Thoracic aorta (tissue), 2 donors: ENCODE results near the gene ZNF609. TPM values are rescaled to one million over a fixed set of nuclear protein-coding genes. Genes with fewer than 3 reads are reported as not detected.

Experiments used
- ATAC-seq: fragments of 150-250 bp; one replicate; pipeline ENCODE4 v1.8.0; 2017; ENCODE audit warnings: low read depth; ENCODE audit not compliant: insufficient number of reproducible peaks, low FRiP score
- DNase-seq: peaks from one replicate; pipeline ENCODE4 v3.0.0-alpha.2; 2020; ENCODE audit warnings: low spot score
- H3K27ac ChIP-seq, 2 donors: fragments of 200-600 bp; sonication (generic); 1 replicate in 1 of 2; 2 replicates in 1 of 2; pipeline ENCODE4 v1.5.1; 2016; ENCODE audit warnings: mild to moderate bottlenecking in 2 of 2, moderate library complexity in 2 of 2
- H3K27me3 ChIP-seq: fragments of 200-600 bp; sonication (generic); replicated peaks from 2 replicates; pipeline ENCODE4 v1.6.0; 2016; ENCODE audit warnings: mild to moderate bottlenecking; ENCODE audit not compliant: insufficient read depth
- H3K36me3 ChIP-seq: fragments of 200-600 bp; sonication (generic); one replicate; pipeline ENCODE4 v1.5.1; 2016
- H3K4me1 ChIP-seq, 2 donors: fragments of 200-600 bp; sonication (generic); 1 replicate in 1 of 2; 2 replicates in 1 of 2; pipeline versions ENCODE4 v1.5.1 to v1.6.0; 2016; ENCODE audit warnings: low read depth in 2 of 2, mild to moderate bottlenecking in 1 of 2; ENCODE audit not compliant: control insufficient read depth in 1 of 2
- H3K4me3 ChIP-seq: fragments of 200-600 bp; sonication (generic); 2 replicates; pipeline ENCODE4 v1.5.1; 2016; ENCODE audit warnings: mild to moderate bottlenecking
- H3K9me3 ChIP-seq: fragments of 200-600 bp; sonication (generic); 2 replicates; pipeline ENCODE4 v1.5.1; 2016
- total RNA-seq, 2 donors: library from RNA; depleted of rRNA; stranded (reverse); fragments of >200 nt; gene quantifications; one replicate each; pipeline versions ENCODE4 v1.1.0 to v1.2.3, GENCODE V29; 2016
- TF ChIP-seq, protein P1 (sequence below): fragments of 200-600 bp; sonication (generic); IDR thresholded peaks from one replicate; pipeline ENCODE4 v1.5.1; 2019; ENCODE audit warnings: antibody characterized with exemption

The ZNF609 gene
- total RNA-seq, 2 donors from 2014 or later = 25.2 to 38.8 TPM

- ATAC-seq (no peak), DNase-seq (no peak)
- Histone ChIP-seq H3K27ac (no peak overlapping the region), H3K36me3 (no peaks in the 10 kb centered on the region), H3K4me3 (no peak overlapping the region), H3K27me3 (no peaks in the 10 kb centered on the region), H3K9me3 (no peaks in the 10 kb centered on the region), H3K4me1 (peaks cover 3 to 11% of the 10 kb centered on the region in 2 donors)
- TF ChIP-seq, protein P1, sequence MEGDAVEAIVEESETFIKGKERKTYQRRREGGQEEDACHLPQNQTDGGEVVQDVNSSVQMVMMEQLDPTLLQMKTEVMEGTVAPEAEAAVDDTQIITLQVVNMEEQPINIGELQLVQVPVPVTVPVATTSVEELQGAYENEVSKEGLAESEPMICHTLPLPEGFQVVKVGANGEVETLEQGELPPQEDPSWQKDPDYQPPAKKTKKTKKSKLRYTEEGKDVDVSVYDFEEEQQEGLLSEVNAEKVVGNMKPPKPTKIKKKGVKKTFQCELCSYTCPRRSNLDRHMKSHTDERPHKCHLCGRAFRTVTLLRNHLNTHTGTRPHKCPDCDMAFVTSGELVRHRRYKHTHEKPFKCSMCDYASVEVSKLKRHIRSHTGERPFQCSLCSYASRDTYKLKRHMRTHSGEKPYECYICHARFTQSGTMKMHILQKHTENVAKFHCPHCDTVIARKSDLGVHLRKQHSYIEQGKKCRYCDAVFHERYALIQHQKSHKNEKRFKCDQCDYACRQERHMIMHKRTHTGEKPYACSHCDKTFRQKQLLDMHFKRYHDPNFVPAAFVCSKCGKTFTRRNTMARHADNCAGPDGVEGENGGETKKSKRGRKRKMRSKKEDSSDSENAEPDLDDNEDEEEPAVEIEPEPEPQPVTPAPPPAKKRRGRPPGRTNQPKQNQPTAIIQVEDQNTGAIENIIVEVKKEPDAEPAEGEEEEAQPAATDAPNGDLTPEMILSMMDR = no peak
These were observed 54.8 kb downstream of the ZNF609 start for GRCh38 chr15:64515196-64515595.

DNA sequence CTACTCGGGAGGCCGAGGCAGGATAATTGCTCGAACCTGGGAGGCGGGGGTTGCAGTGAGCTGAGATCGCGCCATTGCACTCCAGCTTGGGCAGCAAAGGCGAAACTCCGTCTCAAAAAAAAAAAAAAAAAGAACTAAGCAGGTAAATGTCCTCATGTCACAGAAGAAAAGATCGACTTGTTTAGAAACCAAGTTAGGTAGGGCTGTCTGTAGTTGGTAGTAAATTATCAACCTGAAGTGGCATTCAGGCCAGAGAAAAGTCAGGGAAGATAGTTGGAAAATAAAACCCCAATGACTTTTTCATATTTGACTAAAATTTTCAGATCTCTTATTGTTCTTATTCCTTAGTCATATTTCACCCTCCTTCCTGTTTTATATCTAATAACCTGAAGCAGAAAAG lies 55.4 kb downstream of the ZNF609 start:
- ATAC-seq = no peak
- Histone ChIP-seq H3K4me1 (peaks cover 3 to 14% of the 10 kb centered on the region in 2 donors), H3K9me3 (no peaks in the 10 kb centered on the region), H3K27ac (no peak overlapping the region), H3K4me3 (no peak overlapping the region), H3K27me3 (no peaks in the 10 kb centered on the region), H3K36me3 (no peaks in the 10 kb centered on the region)
- DNase-seq = no peak
- TF ChIP-seq, protein P1 = no peak

GRCh38 chr15:64519897-64520296 lies 59.5 kb downstream of the ZNF609 start:
- Histone ChIP-seq H3K27me3 (no peaks in the 10 kb centered on the region), H3K9me3 (no peaks in the 10 kb centered on the region), H3K36me3 (no peaks in the 10 kb centered on the region), H3K27ac (no peak overlapping the region), H3K4me1 (peaks cover 15 to 26% of the 10 kb centered on the region in 2 donors), H3K4me3 (no peak overlapping the region)
- TF ChIP-seq, protein P1 = no peak
- DNase-seq (no peak), ATAC-seq (no peak)

DNA sequence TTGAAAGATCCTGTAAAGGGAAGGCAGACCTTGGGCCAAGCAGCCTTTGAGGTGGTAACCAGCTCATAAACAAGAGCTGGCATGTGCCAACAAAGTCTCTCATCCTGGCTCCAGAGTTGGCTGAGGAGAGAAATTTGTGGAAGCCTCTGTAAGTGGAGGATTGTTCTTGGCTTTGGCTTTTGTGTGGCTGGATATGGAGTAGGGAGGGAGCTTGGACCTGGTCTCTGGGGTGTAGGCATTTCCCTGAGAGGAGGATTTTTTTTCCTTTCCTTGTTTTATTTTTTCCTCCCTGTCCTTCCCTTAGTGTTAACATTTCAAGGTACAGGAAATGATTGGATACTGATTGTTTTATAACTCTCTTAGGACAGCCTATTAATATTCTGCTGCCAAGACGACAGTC lies 60.8 kb downstream of the ZNF609 start:
- ATAC-seq = no peak
- no peaks in the 10 kb centered on the region for H3K27me3 ChIP-seq

DNA sequence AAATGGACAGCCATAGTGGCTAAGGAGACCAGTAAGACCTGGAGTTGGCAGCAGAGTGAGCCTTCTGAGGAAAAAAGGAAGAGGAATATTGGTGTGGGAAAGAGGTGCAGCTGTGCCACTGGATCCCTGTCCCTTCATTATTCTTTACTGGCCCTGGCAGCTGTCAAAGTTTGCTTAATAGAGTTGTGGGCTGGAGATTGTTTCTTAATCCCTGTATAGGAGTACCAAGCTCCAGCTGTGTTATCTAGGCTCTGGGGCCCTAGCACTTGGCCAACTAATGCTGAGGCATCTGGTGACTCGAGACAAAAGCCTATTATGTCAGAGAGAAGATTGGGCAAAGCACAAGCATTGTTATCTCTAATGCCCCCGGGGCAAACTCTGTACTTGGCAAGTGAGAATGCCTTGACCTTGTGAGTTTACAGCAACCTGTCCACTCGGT lies 61.4 kb downstream of the ZNF609 start:
- peak overlapping the region in 1 of 2 donors; percentile 16 for H3K27ac ChIP-seq
- H3K36me3 ChIP-seq = no peaks in the 10 kb centered on the region
- no peak overlapping the region for H3K4me3 ChIP-seq
- no peaks in the 10 kb centered on the region for H3K27me3 ChIP-seq
- DNase-seq = no peak
- H3K4me1 ChIP-seq = peaks cover 11 to 19% of the 10 kb centered on the region in 2 donors
- H3K9me3 ChIP-seq = no peaks in the 10 kb centered on the region
- TF ChIP-seq, protein P1 = no peak
- ATAC-seq = no peak

More for the DNA sequence above, 60.8 kb downstream of the ZNF609 start:
- Histone ChIP-seq H3K9me3 (no peaks in the 10 kb centered on the region), H3K27ac (peak overlapping the region in 1 of 2 donors; percentile 16), H3K4me3 (no peak overlapping the region), H3K36me3 (no peaks in the 10 kb centered on the region), H3K4me1 (peaks cover 11 to 19% of the 10 kb centered on the region in 2 donors)
- DNase-seq = no peak
- TF ChIP-seq, protein P1 = no peak
